ENCODE results near the gene FPR3.
"Not testable (repeated sequence)": the region's sequence is repeated elsewhere in the genome, so short reads cannot be mapped to it uniquely, and the experiment has no call there.

The FPR3 gene, protein sequence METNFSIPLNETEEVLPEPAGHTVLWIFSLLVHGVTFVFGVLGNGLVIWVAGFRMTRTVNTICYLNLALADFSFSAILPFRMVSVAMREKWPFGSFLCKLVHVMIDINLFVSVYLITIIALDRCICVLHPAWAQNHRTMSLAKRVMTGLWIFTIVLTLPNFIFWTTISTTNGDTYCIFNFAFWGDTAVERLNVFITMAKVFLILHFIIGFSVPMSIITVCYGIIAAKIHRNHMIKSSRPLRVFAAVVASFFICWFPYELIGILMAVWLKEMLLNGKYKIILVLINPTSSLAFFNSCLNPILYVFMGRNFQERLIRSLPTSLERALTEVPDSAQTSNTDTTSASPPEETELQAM

DNA sequence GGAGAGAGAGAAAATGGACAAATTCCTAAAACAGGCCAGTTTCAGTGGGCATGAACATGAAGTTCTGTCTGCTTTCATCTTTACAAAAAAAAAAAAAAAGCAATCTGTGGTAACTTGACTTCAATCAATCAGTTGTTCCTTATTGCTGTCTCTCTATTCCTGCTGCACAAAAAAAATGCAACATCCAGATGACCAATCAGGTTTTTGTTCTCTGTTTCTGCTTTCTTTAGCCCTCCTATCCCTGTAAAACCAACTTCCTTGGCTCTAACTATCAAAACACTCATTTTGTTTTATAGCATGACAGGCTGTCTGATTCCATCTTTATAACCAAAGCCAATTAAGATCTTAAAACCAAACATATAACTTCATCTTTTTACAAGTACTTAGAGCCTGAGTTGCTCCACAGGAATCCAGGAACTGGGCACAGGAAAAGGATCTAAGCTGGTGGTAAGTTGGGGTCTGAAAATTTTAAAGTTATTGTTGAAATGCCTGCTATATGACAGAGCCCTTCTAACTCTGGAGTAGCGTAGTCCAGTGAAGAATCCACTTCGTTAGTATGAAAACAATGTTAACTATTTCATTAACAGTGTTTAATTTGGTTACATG is at the start of gene FPR3:
Gene FPR3, plus strand, starts transcription at position 273 of the 606 bp plus-strand sequence. CDS start 28,592 bp downstream, outside the sequence.
- DNase-seq, result no peak

DNA sequence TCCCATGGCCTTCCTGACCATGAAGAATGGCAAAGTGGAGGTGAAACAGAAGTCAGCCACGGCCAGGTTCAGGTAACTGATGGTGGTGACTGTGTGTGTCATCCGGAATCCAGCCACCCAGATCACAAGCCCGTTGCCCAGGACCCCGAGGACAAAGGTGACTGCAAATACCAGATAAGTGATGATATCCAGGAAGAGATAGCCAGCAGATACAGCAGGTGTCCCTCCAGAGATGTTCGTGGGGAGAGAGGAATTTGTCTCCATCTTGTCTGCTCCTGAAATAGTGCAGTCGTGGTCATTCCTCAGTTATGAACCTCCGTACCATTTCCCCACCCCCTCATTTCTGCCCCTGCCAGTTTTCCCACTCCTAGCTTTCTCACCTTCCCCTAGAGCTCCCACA is 48.2 kb upstream of the FPR3 start:
- no peak for DNase-seq

DNA sequence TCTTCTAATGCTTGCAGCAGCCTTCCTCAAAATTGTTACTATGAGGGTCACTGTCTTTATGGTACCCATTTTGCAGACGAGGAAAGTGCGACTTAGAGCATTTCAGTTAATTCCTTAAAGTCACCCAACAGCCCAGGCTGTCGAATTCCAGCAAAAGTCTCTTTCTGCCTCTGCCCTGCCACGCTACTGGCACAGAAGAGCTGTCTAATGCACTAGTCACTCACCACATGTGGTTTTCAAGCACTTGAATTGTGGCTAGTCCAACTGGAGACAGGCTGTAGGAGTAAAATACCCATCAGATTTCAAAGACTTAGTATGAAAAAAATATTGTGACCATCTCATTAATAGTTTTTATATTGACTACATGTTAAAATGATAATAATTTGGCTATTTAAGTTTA is 45.0 kb upstream of the FPR3 start:
- no peak for DNase-seq

DNA sequence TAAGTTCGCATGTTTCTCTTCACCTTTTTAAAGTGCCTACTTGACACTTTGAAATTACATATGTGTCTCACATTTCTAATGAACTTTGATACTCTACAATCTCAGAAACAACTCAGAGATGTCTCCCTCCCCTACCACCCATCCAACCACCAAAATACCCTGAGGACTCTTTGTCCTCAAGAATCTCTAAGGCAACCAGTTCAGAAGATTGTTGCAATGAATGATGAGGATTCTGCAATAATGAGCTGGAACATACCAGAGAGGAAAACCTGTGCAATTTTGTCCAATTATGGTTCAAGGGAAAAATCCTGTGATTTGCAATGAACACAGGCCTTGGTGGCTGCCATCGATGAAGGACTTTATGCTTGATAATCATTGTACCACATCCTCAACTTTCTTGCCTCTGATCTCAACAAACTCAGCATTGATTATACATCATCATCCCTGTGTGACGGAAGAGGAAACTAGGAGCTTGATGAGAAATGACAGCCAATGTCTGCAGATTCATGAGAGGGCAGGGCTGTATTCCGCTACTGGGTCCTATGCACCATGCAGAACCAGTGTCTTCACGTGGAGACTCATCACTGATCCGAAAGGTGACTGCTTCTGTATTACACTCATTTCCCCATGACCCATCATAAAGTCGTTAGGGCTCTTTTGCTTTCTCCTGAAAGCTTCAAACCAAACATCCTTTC is 44.4 kb upstream of the FPR3 start:
- DNase-seq, result no peak

DNA sequence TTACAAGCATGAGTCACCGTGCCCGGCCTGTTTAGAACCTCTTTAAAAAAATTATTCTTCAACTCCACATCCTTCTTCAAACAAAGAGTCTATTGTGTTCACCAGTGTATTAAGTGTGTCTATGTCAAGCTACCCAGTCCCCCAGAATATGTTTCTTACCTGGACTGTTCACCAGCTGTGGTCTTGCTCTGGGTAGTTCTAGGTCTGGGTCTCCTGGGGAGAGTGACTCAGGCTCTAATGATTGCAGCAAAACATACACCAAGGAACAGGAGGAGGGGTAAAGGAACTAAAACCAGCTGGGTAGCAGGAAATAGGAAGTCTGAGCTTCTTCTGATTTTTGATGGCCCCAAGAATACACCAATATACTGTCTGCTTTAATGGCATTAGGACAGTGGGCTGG is 43.3 kb upstream of the FPR3 start, which contains the start of gene FPR1:
Gene FPR1, minus strand, starts transcription at position 224 of the 400 bp plus-strand sequence. CDS start 4,884 bp downstream, outside the sequence.
- no peak for DNase-seq

DNA sequence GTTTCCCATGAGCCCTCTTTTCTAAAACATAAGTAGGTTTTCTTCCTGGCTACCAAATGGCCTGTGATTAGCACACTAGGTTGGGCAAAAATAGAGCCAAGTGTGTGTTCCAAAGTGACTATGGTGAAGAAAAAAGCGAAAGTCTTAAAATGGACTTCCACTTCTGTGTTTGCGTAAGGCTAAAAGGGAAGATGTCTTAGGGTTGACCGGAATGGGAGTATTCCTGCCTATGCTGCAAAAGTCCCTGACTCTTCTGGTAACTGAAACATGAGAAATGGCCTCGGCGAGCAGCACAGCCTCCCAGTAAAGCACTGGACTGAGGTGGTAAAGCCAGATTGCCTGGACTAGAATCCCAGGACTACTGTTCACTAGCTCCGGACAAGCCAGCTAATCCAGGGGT is 40.8 kb upstream of the FPR3 start:
- DNase-seq, result no peak

DNA sequence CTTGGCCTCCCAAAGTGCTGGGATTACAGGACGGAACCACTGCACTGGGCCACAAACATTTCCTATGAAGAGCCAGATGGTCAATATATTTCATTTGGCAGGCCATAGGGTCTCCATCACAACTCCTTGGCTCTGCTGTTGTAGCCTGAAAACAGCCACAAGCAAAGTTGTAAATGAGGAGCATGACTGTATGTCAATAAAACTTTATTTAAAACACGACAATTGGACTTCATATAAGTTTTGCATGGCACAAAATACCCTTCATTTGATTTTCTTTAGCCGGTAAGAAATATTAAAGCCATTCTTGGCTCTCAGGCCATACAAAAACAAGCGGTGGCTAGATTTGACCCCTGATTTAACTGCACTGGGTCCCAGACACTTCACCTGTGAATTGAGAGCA is 40.2 kb upstream of the FPR3 start:
- DNase-seq, result no peak

DNA sequence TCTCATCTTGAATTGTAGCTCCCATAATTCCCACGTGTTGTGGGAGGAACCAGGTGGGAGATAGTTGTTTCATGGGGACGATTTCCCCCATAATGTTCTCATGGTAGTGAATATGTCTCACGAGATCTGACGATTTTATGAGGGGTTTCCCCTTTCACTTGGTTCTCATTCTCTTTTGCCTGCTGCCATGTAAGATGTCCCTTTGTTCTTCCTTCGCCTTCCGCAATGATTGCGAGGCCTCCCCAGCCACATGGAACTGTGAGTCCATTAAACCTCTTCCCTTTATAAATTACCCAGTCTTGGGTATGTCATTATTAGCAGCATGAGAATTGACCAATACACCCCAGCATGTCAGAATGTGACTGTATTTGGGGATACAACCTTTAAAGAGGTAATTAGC is 39.4 kb upstream of the FPR3 start:
- no peak for DNase-seq

DNA sequence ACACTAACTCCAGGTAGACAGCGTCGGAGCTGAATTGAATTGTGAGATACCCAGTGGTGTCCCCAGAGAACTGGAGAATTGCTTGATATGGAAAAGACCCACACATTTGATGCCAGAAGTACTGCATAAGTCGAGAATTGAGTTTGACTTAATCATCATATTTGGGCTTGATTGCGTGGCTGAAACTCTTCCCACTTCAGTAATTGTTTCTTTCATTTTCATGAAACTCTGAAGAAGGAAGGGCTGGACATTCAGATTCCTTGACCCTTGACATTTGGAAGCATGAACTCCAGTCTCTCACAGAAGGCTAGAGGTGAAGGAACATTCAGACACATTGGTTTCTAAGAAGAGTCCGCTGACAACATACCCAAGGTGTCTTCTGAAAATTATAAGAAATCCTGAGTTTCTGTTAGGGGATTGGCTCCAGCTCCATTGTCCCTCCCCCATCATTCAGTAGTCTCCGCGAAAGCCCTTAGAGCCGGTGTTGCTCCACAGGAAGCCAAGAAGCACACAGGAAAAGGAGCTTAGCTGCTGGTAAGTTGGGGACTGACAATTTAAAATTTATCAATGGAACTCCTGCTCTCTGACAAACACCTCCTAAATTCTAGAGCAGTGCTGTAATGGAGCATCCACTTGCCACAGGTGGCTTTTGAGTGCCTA is 34.1 kb upstream of the FPR3 start, which contains the start of gene FPR2:
Gene FPR2, plus strand, starts transcription at position 484 of the 660 bp plus-strand sequence. CDS start 7,479 bp downstream, outside the sequence.
- no peak for DNase-seq

DNA sequence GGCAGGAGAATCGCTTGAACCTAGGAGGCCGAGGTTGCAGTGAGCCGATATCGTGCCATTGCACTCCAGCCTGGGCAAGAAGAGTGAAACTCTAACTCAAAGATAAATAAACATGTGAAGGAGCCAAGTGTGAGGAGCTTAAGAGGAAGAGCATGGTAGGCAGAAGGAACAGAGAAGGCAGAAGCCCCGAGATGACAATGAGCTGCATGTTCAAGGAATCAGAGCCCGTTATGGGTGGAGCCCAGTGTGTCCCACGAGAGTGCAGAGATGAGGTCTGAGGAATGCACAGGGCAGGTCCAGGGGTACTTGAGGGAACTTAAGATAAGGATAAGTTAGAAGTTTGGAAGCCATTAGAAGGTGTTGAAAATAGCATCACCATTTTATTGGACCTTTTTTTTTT is 33.3 kb upstream of the FPR3 start:
- DNase-seq, result no peak

DNA sequence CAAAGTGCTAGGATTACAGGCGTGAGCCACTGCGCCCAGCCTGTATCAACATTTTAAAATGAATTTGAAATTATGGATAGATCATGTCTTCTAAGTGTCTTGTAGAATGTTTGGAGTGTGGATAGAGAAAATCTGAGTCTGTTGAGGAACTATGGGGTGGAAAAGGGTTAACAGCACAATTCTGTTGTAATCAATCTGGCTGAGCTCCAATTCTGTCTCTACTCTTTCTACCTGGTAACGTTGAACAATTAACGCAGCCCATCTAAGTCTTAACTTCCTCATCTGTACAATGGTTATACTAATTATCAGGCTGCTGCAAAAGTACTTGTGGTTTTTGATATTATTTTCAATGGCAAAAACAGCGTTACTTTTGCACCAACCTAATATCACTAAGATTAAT is 29.9 kb upstream of the FPR3 start:
- no peak for DNase-seq

DNA sequence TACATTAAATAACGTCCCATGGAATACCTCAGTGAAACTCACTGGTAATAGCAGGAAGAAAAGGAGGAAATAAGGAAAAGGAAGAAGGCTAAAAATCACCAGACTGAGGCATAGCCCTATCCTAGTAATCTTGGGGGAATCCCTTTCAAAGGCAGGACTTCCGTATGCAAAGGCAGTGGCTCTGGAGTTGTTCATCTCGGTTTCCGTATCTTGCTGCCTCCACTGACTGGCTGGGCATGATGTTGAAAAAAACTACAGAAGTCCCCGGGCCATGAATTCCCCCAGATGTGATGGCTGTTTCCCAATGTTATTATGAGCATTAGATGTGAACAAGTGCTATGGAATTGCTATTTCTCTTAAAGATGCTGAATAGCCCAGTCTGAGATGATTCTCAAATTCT is 28.5 kb upstream of the FPR3 start:
- DNase-seq, result no peak

DNA sequence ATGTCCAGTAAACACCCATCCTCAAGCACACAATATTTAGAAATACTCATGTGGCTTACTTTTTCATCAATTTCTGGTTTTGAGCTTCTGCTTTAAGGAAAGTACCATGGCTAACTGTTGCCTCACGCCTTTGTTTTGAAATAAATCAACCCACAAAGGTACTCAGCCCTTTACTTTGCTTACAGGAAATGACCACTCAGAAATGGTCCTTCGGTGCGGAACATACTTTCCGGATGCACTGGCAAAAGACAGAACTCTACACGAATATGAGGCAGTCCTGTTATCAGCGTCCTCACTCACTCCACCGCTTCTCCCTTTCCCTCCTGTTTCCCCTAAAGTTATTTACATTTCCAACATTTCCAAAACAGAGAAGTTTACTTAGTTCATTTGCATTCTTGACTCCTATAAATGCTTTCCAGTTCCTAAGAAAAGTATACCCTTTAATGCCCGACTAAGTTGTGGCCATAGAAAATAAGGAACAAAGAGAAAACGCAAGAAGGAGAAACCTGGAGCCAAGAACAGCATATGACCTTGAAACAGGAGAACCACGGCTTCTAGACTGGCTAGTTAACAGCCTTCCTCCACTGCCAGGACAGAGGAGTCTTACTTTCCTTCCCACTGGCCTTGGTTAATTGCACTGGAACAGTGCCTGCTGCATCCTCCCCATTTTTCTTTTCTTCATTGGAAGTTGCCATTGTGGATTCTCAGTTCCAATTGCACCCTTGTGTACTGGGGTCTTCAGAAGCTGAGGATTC is 23.4 kb upstream of the FPR3 start:
- DNase-seq, result no peak

DNA sequence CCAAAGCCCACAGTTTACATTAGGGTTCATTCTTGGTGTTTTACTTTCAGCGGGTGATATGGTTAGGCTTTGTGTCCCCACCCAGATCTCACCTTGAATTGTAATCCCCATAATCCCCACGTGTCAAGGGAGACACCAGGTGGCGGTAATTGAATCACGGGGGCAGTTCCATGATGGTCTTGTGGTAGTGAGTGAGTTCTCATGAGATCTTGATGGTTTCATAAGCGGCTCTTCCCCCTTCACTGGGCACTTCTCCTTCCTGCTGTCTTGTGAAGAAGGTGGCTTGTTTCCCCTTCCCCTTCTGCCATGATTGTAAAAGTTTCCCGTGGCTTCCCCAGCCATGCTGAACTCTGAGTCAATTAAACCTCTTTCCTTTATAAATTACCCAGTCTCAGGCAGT is 22.0 kb upstream of the FPR3 start:
- DNase-seq, result no peak

DNA sequence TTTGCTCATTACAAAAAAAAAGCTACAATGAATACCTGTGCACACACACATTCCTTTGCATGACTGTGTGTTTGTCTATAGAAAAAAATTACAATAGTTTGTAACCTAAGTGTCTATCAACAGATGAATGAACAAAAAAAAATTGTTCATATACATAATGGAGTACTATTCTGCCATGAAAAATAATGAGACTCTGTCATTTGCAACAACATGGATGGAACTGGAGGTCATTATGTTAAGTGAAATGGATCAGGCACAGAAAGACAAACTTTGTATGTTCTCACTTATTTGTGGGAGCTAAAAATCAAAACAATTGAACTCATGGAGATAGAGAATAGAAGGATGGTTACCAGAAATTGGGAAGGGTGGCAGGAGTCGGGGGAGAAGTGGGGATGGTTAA is 18.4 kb upstream of the FPR3 start:
- not testable (repeated sequence) for DNase-seq

DNA sequence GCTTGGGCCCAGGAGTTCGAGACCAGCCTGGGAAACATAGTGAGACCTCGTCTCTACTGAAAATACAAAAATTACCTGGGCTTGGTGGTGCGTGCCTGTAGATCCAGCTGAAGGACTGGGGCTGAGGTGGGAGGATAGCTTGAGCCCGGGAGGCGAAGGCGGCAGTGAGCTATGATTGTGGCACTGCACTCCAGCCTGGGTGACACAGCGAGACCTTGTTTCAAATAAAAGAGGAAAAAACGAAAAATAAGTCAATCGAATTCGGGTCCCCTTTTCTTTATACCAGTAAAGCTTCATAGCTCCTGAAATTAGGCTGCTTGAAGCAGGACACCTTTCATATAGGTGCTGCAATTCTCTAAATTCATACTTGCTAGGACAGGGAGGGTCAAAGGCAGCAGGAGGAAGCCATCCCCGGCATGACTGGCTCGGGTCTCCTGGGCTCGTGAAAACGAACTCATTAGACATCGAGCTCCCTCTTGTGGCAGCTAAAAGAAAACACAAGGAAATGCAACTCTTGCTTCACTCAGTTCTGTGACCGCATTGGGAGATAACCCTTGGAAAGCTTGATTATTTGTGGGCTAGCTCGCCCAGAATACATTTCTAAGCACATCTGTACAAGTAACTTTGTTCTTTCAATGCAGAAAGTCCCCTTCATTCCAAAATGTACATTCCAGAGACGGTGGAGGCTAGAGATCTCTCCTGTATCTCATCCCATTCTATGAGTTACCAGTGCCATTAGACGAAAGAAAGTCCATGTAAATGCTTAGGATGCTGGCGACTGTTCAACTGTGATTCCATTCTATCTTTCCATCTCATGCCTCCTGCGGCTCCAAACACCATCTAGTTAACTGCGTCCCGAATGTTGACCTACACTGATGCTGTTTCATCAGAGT is 17.1 kb upstream of the FPR3 start:
- DNase-seq, result peak; percentile 4

DNA sequence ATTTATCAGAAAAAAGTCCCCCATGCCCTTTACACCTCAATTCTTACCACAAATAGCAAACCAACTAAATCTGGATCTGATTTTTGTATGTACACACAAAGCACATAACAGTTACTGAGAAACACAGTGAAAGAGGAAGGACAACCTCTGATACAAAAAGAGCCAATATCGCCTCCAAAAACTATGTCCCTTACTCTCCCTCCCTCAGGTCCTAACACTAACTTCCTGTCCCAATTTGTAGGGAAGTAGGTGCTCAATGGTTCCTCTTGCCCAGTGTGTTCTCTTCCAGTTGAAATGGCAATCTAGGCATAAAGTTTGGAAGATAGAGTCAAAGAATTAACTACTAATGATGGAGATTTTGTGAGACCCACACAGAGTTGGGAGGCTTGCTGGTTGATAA is 15.8 kb upstream of the FPR3 start:
- no peak for DNase-seq

DNA sequence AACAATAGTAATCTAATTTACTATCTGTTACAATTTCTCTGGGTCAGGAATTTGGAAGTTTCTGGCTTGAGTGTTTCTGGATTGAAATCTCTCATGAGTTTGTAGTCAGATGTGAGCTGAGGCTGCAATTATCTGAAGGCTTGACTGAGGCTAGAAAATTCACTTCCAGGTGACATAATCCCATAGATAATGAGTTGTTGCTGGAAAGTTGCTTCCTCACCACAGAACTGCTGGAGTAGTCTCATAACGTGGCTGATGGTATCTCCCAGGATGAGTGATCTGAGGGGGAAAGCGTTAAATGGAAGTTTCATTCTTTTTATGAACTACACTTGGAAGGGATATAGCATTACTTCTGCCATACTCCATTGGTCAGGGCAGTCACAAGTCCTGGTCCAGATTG is 15.3 kb upstream of the FPR3 start:
- no peak for DNase-seq

DNA sequence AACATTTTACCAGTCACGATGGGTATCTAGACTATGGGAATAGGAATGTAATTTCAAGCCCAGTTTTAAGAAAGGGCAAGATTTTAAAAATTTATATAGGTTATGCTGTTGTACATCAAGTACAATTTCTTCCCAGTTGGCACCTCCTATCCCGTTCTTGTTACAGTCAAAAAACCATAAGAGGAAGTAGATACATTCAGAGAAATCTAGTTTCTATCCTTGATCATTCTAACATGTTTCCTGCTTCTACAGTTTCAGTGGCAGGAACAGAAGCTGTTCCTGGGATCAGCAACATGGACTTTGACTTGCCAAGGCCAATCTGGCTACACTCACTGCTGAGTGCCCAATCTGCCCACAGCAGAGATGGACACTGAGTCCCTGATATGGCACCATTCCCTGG is 14.7 kb upstream of the FPR3 start:
- DNase-seq, result no peak

DNA sequence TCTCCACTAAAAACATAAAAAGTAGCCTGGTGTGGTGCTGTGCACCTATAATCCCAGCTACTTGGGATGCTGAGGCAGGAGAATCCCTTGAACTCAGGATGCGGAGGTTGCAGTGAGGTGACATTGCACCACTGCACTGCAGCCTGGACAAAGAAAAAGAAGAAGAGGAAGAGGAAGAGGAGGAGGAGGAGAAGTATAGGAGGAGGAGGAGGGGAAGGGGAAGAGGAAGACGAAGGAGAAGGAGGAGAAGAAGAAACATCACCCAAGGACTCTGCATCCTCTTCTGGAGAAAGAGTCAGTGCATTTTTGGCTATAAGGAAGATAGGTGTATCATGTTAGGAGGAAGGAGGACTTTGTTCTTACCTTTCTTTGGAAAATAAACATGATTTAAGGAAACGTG is 13.0 kb upstream of the FPR3 start:
- no peak for DNase-seq

DNA sequence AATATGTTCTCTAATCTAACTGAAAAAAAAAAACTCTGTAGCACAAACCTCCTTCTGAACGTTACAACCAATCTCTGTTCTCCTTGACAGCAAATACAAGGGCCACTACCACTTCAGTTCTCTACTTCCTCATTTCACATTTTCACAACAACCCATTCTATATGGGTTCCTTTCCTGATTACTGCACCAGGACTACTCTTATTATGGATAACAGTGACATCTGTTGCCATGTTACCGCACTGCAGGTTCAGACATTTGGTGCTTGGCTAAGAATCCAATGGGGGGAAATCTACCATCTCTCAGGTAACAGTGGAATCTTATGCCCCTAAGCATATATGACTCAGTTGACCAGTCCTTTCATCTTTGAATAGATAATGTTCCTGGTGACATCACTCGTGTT is 11.6 kb upstream of the FPR3 start:
- no peak for DNase-seq

All from NCI-H345 (cell line).